HG03064 (cell line): ENCODE measurements around the gene WARS2.

Experiments
- ATAC-seq: cut with Tn5 transposase; IDR thresholded peaks from one replicate; pipeline ENCODE4 v1.9.1; 2021; ENCODE audit warnings: low read depth; ENCODE audit not compliant: unreplicated experiment

The WARS2 gene

DNA sequence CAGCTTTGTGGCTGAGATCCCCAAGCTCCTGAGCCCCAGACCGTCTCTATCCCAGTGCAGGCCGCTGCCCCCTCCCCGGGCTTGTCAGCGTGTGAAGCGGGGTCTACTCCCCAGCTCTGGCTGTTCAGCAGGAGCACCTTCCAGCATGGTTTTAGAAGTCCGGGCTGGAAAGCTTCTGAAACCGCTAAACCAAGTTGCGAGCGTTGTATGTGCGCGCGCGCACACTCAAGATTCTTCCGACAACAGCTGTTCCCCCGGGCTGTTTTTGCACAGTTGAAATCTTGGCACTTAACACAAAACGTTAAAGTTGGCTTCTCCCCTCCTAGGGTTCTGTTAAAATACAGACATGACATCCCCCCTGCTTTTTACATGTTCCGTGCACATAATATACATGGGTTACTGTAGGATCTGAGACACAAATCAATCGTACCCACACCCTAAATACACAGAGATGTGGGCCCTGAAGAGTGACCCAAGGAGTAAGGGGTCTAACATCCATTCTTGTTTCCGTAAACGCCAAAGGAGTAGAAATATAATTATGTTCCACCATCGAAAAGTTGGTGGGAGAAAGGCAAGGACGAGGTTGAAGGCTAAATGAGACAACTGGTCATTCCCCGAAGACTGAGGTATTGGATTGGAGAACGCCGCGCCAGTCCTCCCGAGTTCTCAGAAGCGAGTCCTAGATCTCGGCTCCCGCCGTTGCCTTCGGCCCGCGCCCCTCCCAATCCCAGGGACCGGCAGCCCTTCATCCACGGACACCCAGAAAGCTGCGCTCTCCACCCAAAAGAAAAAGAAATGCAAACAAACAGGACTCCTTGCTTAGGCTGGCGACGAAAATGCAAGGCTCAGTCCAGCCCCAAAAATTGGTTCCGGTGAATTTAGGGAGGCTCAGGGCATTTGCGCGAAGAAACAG lies 153.6 kb downstream of the WARS2 start:
- ATAC-seq, result no peak

- no peak for ATAC-seq
Measured at GRCh38 chr1:118985640-118986554, 154.6 kb downstream of the WARS2 start.

DNA sequence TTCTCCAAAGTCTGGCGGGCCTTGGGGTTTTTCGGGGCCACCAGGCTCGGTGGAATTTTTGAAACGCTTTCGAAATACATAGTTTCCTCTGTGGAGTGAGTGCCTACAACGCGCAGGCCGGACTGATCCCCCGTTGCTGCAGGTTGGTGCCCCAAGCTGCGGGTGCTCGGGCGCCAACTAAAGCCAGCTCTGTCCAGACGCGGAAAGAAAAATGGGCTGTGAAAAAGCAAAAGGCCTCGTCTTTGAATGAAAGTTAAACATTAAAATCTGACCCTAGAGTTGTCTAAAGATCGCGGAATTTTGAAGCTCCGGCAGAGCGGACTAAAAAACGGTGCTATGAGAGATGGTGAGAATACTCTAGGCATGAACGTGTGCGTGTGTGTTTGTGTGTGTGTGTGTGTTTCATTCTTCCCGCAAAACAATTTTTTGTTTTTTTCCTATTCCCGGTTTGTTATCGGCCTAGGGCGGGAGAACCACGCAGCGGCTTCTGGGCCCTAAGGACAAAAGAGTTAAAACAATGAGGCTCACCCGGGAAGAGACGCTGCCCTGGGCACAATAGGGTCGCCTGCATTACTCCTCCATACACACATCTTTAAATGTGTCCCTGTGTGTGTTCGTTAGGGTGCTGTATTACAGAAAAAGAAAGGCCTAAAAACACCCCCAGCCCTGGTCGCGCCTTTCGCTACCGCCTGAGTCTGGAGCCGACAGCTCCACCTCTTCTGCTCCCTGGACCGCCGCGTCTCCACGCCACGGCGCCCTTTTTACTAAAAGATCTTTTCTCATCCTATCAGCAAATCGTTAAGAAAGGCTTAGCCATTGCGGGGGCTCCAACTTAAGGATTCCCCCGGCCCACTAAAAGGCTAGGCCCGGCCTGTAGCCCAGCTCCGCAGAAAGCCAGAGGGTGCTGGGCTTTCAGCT lies 155.5 kb downstream of the WARS2 start:
- ATAC-seq, result no peak

DNA sequence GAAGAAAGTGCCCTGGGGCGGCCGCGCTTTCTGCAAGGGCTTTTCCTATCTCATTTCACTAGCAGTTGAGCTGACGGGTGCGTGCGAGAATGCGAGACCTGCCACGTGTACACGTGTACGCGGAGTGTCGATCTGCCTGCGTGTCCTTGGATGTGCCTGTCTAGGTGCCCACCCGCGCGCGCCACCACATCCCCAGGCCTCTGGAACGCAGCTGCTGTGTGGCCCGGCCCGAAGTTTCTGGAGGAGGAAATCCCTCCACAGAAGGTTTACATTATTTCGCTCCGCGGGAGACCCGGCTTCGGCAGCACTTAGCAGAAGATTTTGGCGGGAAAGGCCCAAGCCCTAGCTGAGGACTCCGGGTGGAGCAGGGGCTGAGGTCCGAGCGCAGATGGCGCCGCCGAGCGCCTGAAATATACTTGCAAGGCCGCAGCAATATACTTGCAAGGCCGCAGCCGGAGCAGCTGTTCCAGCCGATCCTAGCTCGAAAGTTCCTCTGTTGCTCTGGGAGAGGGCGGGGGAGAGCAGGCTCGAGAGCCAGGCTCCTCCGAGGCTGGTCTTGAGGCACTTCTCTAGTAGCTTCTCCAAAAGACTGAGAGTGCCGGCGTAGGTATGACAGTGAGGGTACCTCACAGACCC lies 156.2 kb downstream of the WARS2 start:
- ATAC-seq, result no peak

DNA sequence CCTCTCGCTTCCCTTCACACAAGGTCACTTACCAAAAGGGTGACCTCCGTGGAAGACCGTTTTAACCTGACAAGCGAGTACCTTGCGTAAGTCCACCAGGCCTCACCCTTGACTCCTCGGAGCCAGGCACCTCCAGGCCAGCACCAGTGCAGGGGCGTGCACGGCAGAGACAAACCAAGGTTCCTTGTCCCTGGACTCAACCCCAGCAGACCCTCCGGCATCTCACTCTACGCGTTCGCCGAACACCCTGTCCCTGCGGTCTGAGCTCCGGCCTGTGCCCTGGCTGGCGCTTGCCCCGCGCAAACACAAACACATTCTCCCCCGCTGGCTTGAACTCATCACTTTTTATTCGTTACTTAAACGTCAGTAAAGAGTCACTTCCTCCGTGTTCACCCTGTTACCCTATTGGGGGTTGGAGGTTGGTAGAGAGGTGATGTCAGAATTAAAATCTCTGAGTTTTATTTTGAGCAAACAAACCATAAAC lies 156.9 kb downstream of the WARS2 start:
- ATAC-seq, result no peak

DNA sequence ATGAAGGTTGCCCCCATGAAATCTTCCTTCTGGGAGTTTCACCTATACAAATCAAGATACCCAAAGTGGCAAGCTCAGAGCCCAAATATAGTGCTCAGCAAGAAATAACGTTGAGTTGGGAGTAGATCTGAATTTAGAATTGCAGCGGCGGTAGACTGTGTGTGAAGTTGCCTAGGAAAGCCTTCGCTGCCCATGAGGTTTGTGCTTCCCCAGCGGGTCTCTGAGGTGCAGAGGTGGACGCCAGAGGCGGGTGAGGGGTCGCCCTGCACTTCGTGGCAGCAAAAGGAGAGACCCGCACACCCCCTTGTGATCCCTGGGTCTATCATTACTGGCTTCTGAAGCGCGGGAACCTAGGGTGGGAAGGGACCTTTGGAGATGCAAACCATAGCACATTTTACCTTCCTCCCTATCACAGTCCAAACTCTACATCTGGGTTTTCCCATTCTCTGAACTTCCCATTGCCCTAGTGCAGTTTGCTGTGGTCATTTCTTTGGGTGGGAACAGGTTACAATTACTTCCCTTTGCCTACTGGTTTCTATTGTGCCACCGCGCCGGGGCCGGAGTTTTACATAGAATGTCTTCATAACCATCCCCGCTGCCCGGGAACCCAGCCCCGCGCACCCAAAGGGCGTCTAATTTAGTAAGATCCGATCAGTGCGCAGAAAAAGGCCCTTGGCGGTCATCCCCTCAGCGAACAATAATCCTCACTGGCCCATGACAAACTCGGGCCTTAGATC lies 157.5 kb downstream of the WARS2 start:
- no peak for ATAC-seq

- ATAC-seq, result no peak
Measured at GRCh38 chr1:118982266-118982665, 158.2 kb downstream of the WARS2 start.

- ATAC-seq, result no peak
Measured at GRCh38 chr1:118981436-118981835, 159.0 kb downstream of the WARS2 start.
